GM18519 (cell line): Measurements from ENCODE around the gene SPINK4.

Experiments used
- ATAC-seq: cut with Tn5 transposase; IDR thresholded peaks from one replicate; pipeline ENCODE4 v1.9.1; 2021; ENCODE audit warnings: mild to moderate bottlenecking, moderate library complexity; ENCODE audit not compliant: unreplicated experiment, low FRiP score

Gene SPINK4

DNA sequence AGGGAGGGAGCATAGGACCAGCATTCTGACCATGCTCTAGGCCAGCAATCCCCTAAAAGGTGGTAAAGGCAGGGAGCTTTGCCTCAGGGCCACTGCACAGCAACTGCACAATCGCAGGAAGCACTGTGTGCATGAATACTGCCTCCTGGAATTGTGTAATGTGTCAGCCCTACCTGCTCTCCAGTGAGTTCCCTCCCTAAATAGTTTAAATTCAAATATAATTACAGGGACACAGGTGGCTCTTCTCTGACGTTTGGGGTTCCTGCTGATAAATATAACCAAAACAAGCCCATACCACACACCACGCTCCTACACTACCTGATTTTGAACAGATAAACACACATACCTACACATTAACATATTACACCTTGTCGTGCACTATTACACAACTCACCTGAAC, 15.5 kb downstream of the SPINK4 start:
- ATAC-seq, result no peak

DNA sequence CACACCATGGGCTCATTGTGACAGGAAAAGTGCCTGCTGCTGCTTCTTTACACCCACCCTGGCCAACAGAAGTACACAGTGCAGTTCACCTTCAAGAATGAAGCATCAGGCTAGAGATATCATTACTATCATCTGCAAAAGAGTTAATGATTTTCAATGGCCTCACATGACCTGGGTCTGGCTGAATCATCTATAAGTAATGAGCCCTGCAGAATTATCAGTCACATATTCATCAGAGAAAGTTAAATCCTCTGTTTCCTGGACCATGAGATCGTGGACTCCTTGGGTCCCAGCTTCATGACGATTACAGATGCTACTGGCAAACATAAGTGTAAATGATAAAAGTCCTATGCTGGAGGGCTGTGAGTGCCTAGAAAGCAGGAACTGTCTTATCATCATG, 16.3 kb downstream of the SPINK4 start:
- no peak for ATAC-seq

DNA sequence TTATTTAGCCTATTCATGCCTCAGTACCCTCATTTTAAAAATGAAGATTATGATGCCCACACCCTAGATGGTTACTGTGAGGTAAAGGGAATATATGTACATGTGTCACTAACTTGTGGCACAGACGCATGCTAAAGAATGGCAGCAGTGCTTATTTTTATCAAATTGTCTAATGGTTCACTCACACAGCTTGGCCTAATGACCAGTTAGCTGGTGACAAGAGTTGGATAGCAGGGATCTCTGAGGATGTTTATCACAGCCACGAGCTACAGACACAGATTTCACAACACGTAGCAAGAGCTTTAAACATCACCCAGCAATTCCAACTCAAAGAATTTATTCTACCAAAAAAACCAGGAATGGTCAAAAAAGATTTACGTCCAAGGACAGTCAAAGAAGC, 17.3 kb downstream of the SPINK4 start:
- no peak for ATAC-seq

DNA sequence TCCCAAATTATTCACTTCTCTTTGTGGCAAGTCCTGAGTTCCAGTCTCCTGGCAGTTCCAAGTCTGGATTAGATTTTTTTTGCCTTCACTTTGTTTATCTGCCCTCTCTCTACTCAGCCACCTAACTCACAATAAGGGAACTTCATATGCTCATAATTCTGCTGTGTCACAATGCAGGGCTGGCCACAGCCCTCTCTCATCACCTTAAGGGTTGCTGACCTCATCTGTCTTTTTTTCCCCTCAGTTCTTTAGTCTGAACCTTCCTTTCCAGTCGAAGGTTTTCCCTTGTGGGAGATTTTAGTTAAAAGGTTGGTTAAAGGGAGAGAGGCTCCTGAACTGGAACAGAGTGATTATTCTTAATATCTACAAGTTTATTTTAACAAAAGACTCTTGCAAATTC, 20.4 kb downstream of the SPINK4 start:
- no peak for ATAC-seq

DNA sequence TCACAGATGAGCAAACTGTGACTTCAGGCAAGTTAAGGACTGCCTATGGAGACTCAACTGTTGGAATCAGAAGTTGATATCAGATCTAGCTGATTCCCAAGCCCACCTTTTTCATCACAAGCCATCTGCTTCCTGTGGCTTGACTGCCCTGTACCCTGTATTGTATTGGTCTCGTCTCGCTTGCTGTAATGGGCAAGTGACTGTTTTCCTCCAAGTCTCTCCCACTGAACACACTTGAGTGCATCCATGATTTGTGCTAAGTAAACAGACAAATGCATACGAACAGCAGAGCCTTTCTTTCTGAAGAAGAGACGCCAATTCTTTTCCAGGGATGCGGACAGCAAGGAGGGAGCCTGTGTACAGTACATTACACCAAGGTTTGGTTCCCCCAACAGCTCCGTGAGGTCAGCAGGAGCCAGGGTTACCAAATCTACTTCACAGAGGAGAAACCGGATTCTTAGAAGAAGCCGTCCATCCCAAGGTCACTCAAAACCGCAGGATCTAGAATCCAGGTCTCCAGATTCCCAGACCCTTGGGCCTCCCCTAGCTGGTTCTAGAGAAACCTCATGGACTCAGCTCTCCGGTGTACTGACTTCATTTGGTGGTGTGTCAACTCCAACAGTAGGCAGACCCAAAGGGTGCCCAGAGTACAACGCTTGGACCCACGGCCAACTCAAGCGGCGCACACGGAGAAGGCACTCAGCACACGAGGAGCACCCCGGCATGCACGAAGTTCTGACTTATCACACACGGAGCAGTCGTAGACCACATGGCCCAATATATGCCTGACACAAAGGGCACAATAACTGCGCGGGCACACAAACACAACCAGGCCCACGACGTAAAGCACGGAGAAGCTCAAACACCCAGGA, 23.4 kb downstream of the SPINK4 start:
- no peak for ATAC-seq

DNA sequence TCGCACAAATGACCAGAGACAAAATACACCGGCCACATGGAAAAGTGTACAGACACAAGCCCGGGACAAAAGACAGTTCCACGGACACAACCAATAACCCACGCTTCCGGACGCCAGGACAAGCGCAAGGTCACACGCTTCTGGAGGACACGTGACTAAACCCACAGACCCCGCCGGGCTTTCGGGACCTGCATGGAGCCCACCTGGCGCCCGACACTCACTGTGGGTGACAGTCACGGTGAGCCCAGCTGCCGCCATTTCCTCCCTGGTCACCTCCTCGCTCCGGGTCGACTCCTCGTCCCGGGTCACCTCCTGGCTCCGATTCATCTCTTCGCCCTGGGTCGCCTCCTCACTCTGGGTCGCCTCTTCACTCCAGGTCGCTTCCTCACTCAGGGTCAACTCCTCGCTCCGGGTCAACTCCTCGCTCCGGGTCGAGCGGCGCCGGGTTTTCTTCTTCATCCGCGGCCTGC, 24.1 kb downstream of the SPINK4 start:
- ATAC-seq, result no peak

DNA sequence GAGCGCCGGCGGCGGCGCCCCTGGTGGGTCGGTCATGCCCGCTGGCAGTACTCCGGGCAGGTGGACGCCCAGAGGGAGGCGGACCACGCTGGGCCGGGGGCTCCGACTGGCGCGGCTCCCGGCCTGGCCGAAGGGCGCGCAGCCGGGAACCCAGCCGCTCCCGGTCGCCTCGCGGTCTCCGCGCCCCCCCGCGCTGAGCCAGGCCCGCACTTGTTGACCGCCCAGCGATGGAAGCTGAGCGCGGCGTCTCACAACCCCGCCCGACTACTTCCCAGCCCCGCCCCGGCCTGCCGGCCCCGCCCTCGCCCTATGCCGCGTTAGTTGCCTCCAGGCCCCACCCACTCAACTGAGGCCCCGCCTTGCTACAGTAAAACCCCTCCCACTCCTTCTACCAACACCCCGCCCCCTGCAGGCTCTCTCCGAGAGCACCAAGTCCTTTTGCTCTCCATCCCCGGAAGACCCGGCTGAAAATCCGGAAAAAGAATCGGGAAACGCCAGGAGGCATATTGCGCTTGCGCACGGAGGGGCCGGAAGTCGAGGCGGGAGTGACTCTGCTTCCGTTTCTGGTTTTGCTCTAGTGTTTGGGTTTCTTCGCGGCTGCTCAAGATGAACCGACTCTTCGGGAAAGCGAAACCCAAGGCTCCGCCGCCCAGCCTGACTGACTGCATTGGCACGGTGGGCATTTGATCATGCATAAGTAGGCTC, 24.7 kb downstream of the SPINK4 start, which contains the start of the genes BAG1 and CHMP5:
Gene BAG1 (minus strand): TSS at position 236 of the 705 bp plus-strand sequence.
Gene CHMP5 (plus strand): TSS at position 577 of the 705 bp plus-strand sequence. CDS start 30 bp downstream, at position 607.
- peak; percentile 70 for ATAC-seq

DNA sequence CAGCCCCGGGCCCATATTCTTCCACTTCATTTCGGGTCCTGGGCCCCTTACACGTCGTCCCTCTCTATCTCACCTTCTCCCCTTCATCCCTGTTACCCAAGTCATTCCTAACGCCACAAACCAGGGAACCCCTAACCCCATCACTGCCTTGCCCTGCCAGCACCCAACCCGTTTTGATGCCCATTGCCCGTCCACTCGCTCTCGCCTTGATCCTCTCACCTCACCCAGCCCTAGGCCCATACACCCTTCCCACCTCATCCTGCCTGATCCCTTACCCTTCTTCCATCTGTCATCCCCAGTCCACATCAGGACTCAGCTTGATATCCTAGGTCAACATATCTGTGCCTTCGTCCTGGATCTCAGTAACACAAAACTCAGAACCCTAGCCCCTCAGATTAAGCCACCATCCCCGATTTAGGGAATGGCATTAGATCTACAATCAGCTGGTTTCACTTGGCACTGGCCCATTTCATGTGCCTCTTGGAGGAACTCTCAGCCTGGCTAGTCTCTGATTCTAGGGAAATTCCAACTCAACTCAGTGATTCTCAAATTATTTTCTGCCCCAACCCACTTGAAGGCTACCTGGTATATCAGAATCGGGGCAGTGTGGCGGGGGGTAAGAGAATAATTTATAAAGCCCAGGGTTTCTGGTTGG, 25.4 kb downstream of the SPINK4 start:
- ATAC-seq, result no peak

DNA sequence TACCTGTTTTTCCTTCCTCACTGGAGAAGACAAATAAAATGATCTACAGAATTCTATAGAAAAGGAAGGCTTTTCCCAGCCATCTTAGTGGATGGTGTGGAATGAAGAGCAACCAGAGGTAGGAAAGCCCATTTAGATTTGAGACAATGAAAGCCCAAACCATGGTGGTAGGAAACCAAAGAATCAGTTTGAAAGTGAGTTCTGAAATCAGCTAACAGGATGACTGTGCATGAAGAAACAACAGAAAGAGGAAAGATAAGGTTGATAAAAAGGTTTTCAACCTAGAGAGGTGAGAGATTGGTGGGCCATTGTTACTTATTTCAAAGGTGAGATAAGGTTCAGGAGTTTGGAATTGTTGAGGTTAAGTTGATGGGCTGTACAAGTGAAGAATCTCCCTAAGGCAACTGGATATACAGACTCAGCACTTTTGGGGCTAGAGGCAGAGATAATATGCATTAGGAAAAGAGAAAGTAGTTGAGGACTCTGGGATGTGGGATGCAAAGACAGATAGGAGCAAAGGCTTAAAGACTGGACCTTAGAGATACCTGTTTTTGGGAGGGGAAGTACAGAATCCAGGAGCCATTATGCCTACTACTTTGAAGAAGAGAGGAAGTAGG, 27.3 kb downstream of the SPINK4 start:
- ATAC-seq, result no peak

DNA sequence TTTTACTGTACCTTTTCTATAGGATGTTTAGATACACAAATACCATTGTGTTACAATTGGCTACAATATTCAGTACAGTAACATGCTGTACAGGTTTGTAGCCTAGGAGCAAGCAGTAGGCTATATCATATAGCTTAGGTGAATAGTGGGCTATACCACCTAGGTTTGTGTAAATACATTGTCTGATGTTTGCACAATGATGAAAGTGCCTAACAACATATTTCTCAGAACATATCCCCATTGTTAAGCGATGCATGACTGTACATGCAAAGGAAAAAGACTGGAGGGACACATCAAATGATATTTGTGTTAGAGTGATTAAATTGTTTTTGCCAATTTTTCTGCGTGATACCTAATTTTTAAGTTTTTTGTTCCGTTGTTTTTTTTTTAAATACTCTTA, 30.2 kb downstream of the SPINK4 start:
- ATAC-seq, result no peak

DNA sequence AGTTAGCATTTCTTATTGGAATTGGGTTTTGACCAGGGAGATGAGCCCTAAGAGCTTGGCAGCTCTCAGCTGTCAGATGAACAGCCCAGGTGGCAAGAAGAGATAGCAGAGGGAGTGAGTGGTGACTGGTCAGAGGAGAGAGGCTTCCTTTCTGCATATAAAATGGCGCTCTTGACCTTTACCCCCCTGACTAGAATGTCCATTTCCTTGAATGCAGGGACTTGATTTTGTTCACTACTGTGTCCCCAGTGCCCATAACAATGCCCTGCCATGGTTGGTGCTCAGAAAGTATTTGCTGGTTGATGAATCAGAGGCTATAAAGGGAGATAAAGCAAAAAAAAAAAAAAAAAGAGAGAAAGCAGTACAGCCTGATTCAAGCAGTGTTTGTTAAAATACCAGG, 32.1 kb downstream of the SPINK4 start:
- ATAC-seq, result no peak

DNA sequence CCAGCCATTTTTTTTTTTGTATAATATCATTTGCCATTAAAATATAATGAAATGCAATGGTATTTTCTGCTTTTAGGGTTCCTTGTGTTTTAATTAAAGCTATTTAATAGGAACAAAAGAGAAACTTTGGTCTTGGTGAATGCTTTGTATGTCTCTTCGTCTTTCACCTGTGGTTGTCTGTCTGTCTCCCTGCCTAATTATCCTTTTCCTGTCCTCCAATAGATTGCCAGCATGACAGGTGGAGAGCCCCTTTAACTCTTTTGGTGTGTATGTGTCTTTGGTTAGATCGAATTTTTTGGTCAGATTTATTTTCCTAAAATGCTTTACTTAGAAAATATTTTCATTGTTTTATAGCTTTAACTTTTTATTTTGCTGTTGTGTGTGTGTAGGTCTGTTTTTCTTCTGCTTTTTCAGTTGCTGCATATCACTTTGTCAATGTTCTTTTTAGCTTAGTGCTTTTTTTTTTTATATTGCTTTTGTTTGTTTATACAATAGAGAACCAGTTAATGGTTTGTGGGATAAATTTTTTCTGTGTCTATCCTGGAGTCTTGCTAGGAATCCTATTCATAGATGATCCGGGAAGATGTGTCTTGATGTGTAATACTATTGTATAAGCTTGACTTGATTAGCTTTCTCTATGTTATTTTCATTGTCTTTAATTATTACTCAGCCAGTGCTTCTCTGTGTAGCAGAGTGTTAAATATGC, 33.5 kb downstream of the SPINK4 start:
- ATAC-seq, result no peak

DNA sequence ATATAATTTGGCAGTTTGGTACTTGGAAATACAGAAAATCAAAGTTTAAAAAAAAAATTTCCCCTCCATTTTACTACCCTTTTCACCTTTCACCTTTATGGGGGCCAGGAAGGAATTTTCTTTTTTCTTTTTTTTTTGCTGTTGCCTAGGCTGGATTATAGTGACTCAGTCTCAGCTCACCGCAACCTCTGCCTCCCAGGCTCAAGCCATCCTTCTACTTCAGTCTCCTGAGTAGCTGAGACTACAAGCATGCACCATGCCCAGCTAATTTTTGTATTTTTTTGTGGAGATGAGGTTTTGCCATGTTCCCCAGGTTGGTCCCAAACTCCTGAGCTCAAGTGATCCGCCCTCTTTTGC, 34.0 kb downstream of the SPINK4 start:
- ATAC-seq, result no peak

DNA sequence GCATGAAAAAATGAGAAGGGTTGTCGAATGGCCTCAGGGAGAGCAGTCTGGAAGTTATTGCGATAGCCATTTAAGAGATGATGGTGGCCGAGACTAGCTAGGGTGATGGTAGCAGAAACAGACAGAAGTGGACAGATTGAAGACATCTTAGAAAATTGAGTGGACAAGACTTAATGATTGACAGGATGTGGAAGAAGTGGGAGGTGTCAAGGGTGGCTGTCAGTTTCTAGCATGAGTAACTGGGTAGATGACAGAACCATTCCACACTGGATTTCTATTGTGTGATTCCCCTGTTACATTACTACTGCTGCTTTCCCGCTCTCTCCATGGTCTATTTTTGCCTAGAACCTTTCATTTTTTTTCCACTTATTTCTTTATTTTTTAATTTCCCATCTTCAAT, 37.5 kb downstream of the SPINK4 start:
- no peak for ATAC-seq

DNA sequence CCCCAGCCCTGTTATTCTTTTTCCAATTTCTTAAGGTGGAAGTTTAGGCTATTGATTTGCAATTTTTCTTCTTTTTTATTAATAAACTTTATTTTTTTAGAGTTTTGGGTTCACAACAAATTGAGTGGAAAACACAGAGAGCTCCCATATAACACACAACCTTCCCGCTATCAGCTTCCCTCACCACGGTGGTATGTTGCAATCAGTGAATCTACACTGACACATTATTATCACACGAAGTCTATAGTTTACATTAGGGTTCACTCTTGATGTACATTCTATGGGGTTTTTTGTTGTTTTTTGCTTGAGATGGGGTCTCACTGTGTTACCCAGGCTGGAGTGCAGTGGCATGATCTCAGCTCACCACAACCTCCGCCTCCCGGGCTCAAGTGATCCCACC, 45.5 kb downstream of the SPINK4 start:
- ATAC-seq, result no peak

DNA sequence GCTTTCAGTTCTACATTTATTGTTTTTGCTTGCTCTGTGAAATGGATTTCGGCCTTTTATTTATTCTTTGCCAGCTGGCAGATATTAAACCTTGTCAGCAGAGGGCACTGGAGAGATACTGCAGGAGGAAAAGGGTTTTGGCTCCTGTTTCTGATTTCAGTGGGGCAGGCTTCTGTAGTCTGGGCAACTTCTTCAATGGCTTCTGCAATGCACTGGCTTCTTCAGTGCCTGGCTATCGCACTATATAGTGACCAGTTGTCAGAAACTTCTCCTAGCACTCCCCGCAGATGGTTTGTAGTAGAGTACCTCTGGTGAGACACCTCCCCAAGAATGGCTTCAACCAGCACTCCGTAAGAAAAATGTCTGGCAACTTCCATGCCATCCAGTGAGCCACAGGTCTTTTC, 47.1 kb downstream of the SPINK4 start:
- no peak for ATAC-seq

DNA sequence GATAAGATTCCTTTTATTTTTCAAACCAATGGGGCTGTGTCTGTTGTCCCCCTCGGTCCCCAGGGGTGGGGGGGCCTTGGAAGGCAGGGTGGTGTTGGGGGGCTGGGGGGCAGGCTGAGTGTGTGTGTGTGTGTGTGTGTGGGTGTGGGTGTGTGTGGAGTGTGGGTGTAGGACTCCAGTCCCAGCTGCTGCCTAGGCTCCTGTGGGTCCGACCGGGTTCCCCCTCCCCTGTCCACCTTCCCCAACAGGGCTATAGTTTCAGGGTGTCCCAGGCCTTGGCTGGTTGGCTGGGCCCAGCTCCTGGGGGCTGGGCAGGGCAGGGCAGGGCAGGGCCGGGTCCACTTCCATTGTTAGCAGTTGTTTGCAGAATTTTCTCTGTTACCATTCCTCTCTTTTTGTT, 48.3 kb downstream of the SPINK4 start:
- ATAC-seq, result no peak

DNA sequence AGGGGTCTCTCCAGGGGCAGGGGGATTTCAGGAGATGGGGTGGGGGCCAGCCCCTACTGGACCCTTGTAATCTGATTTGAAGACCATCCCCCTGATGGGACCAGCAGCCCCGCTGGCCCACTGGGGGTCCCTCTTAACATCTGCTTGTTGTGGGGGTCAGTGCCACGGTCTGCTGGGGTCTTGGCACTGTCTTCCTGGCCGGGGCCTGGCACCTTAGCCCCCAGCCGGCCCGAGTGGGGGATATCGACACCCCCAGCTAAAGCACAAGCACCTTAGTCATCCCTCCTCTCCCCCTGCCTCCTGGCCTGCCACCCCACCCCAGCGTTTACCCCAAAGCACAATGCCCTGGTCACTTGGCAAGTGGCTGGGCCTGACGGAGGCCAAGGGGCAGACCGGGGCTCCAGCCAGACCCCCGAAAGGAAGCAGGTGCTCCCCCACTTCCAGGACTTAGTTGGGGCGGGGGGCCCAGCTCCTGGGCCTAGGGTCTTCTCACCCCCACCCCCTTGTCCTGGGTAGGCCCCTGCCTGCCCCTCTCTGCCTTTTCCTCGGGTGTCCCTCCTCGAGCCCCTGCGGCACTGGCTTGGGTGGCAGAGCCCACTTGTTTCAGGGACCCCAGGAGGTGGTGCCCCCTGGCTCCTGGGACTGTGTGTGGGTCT, 49.0 kb downstream of the SPINK4 start:
- ATAC-seq, result no peak

DNA sequence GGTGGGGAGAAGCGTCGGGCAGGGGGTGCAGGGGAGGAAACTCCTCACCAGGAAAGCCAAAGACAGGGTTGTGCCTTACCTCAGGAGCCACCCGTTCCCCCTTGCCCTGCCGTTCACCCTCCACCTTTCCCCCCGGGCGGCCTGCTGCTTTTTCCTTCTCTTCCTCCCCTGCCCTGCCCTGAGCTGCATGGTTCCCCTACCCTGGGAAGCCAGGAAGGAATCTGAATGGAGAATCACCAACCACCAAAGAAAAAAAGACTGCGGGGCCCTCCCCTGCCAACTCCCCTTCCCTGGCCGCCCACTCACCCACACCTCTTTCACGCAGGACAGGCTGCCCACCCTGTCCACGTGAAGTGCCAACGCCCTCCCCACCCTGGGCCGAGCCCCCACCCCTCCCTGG, 49.5 kb downstream of the SPINK4 start:
- no peak for ATAC-seq

DNA sequence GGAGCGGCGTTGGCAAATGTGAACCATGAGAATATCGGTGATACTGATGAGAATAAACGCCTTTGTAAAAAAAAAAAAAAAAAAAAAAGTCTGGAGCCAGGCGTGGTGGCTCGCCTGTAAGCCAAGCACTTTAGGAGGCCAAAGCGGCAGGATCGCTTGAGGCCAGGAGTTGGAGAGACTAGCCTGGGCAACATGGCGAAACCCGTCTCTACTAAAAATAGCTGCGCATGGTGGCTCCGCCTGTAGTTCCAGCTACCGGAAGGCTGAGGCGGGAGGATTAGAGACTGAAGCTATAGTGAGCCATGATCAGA, 49.9 kb downstream of the SPINK4 start:
- no peak for ATAC-seq
